IMR-90 (cell line): ENCODE data around the gene BLOC1S2. TPM values are rescaled to one million over a fixed set of nuclear protein-coding genes. Genes with fewer than 3 reads are reported as not detected.

Source experiments
- ATAC-seq: fragments of 200-7000 bp; cut with Tn5 transposase; 2 replicates; pipeline ENCODE4 v1.9.1; 2020; ENCODE audit warnings: low read depth, mild to moderate bottlenecking, moderate library complexity
- BruUV-seq: library from RNA; stranded (reverse); fragments of 400-500 nt; replicated peaks from 2 replicates; lab custom pipeline; 2021; lab: Mats Ljungman, UMichigan
- CTCF ChIA-PET: fragments of 300-600 bp; formaldehyde crosslinking; extraction: SDS; loops from one replicate; lab custom pipeline; 2021; ENCODE audit warnings: antibody characterized with exemption; lab: Yijun Ruan, JAX
- POLR2A ChIA-PET: fragments of 300-600 bp; sonication (Branson Sonifier 250); formaldehyde crosslinking; loops from one replicate; lab custom pipeline; 2022; ENCODE audit warnings: antibody characterized with exemption; ENCODE audit not compliant: unreplicated experiment; lab: Charles Lee
- DNase-seq: peaks from one replicate; pipeline ENCODE4 v3.0.0; 2013
- H2AFZ ChIP-seq: replicated peaks from 2 replicates; pipeline ENCODE3; 2013; ENCODE audit warnings: low read length, mild to moderate bottlenecking; ENCODE audit not compliant: poor library complexity
- H2AK5ac ChIP-seq: 2 replicates; pipeline ENCODE4 v1.6.1; 2013; ENCODE audit warnings: low read depth, low read length, inconsistent platforms
- H2AK9ac ChIP-seq: replicated peaks from 2 replicates; pipeline ENCODE3; 2013; ENCODE audit warnings: mild to moderate bottlenecking, low read depth, low read length, moderate library complexity; ENCODE audit not compliant: poor library complexity
- H2BK120ac ChIP-seq: 2 replicates; pipeline ENCODE4 v1.6.1; 2013; ENCODE audit warnings: low read depth, low read length, inconsistent platforms
- H2BK15ac ChIP-seq: 3 replicates; pipeline ENCODE4 v1.6.1; 2013; ENCODE audit warnings: low read depth, low read length, inconsistent platforms
- H2BK20ac ChIP-seq: 2 replicates; pipeline ENCODE4 v1.6.1; 2013; ENCODE audit warnings: low read depth, mild to moderate bottlenecking, inconsistent platforms, low read length, moderate library complexity
- H2BK5ac ChIP-seq: 2 replicates; pipeline ENCODE4 v1.6.1; 2013; ENCODE audit warnings: mild to moderate bottlenecking, low read depth, low read length, inconsistent platforms; ENCODE audit not compliant: poor library complexity, severe bottlenecking
- H3K14ac ChIP-seq: replicated peaks from 2 replicates; pipeline ENCODE4 v1.6.1; 2013; ENCODE audit warnings: low read depth, low read length, inconsistent platforms
- H3K18ac ChIP-seq: 2 replicates; pipeline ENCODE4 v1.6.1; 2013; ENCODE audit warnings: low read depth, low read length, control low read depth
- H3K23ac ChIP-seq: 2 replicates; pipeline ENCODE4 v1.6.1; 2013; ENCODE audit warnings: low read depth, low read length, inconsistent platforms
- H3K27ac ChIP-seq: 2 replicates; pipeline ENCODE4 v1.5.1; 2013; ENCODE audit warnings: mild to moderate bottlenecking, control low read depth, low read length; ENCODE audit not compliant: insufficient read depth
- H3K27me3 ChIP-seq: 2 replicates; pipeline ENCODE4 v1.6.1; 2013; ENCODE audit warnings: low read length; ENCODE audit not compliant: control insufficient read depth, insufficient read depth
- H3K36me3 ChIP-seq: 2 replicates; pipeline ENCODE4 v1.6.1; 2013; ENCODE audit warnings: low read length, mixed read lengths; ENCODE audit not compliant: control insufficient read depth, insufficient read depth
- H3K4ac ChIP-seq: 2 replicates; pipeline ENCODE4 v1.6.1; 2013; ENCODE audit warnings: low read depth, low read length, inconsistent platforms
- H3K4me1 ChIP-seq: 2 replicates; pipeline ENCODE4 v1.6.1; 2013; ENCODE audit warnings: low read length, mixed read lengths; ENCODE audit not compliant: control insufficient read depth, insufficient read depth
- H3K4me2 ChIP-seq: 2 replicates; pipeline ENCODE4 v1.6.1; 2013; ENCODE audit warnings: low read depth, mild to moderate bottlenecking, control low read depth, low read length, moderate library complexity
- H3K4me3 ChIP-seq: 2 replicates; pipeline ENCODE4 v1.5.1; 2013; ENCODE audit warnings: low read depth, mild to moderate bottlenecking, control low read depth, low read length, moderate library complexity; ENCODE audit not compliant: insufficient read depth
- H3K56ac ChIP-seq: 2 replicates; pipeline ENCODE4 v1.6.1; 2013; ENCODE audit warnings: low read length, inconsistent platforms; ENCODE audit not compliant: insufficient read depth; ENCODE audit errors: extremely low read depth
- H3K79me1 ChIP-seq, 2 experiments: 2 replicates each; pipeline ENCODE4 v1.6.1; 2013; ENCODE audit warnings: low read length in 2 of 2, inconsistent platforms in 1 of 2, low read depth in 1 of 2
- H3K9ac ChIP-seq: 2 replicates; pipeline ENCODE4 v1.6.1; 2013; ENCODE audit warnings: low read depth, low read length, control low read depth
- H3K9me1 ChIP-seq: 2 replicates; pipeline ENCODE4 v1.6.1; 2013; ENCODE audit warnings: low read length, inconsistent platforms; ENCODE audit not compliant: insufficient read depth
- H3K9me3 ChIP-seq: 2 replicates; pipeline ENCODE4 v1.6.1; 2013; ENCODE audit warnings: low read length; ENCODE audit not compliant: control insufficient read depth, insufficient read depth
- H4K20me1 ChIP-seq: 2 replicates; pipeline ENCODE4 v1.6.1; 2013; ENCODE audit warnings: low read length, inconsistent platforms; ENCODE audit not compliant: insufficient read depth
- H4K5ac ChIP-seq: 2 replicates; pipeline ENCODE4 v1.6.1; 2013; ENCODE audit warnings: mild to moderate bottlenecking, low read depth, low read length, control low read depth
- H4K8ac ChIP-seq, 2 experiments: 2 replicates each; pipeline ENCODE4 v1.6.1; 2013; ENCODE audit warnings: low read depth in 2 of 2, low read length in 2 of 2, control low read depth in 1 of 2, inconsistent platforms in 1 of 2
- H4K91ac ChIP-seq: 2 replicates; pipeline ENCODE4 v1.6.1; 2013; ENCODE audit warnings: low read depth, low read length, inconsistent platforms; ENCODE audit not compliant: insufficient read depth
- BHLHE40 ChIP-seq: fragments of 150-350 bp; IDR thresholded peaks from 2 replicates; pipeline ENCODE4 v1.6.1; 2016; ENCODE audit warnings: mild to moderate bottlenecking, low read depth, low read length
- CHD1 ChIP-seq: IDR thresholded peaks from 2 replicates; pipeline ENCODE4 v1.6.1; 2012; ENCODE audit warnings: low read depth, low read length, improper control_type of control experiment
- CTCF ChIP-seq: conservative IDR thresholded peaks from 2 replicates; pipeline ENCODE4 v1.5.1; 2012; ENCODE audit warnings: mild to moderate bottlenecking, low read depth, low read length, improper control_type of control experiment
- FOS ChIP-seq: fragments of 150-350 bp; IDR thresholded peaks from 2 replicates; pipeline ENCODE4 v1.6.1; 2016; ENCODE audit warnings: low read depth, low read length
- MAFK ChIP-seq: IDR thresholded peaks from 2 replicates; pipeline ENCODE4 v1.6.1; 2012; ENCODE audit warnings: low read depth, low read length, improper control_type of control experiment
- MAZ ChIP-seq: IDR thresholded peaks from 2 replicates; pipeline ENCODE4 v1.6.1; 2012; ENCODE audit warnings: low read depth, mild to moderate bottlenecking, low read length, improper control_type of control experiment, moderate library complexity, borderline replicate concordance
- MXI1 ChIP-seq: IDR thresholded peaks from 2 replicates; pipeline ENCODE4 v1.6.1; 2012; ENCODE audit warnings: low read depth, mild to moderate bottlenecking, low read length, moderate library complexity, borderline replicate concordance
- NFE2L2 ChIP-seq: fragments of 150-350 bp; IDR thresholded peaks from 2 replicates; pipeline ENCODE4 v1.6.1; 2016; ENCODE audit warnings: low read depth, mild to moderate bottlenecking, low read length
- POLR2A ChIP-seq: IDR thresholded peaks from 2 replicates; pipeline ENCODE4 v1.6.1; 2012; ENCODE audit warnings: mild to moderate bottlenecking, low read depth, low read length
- RAD21 ChIP-seq: IDR thresholded peaks from 2 replicates; pipeline ENCODE4 v1.6.1; 2012; ENCODE audit warnings: low read length, improper control_type of control experiment
- RCOR1 ChIP-seq: IDR thresholded peaks from 2 replicates; pipeline ENCODE4 v1.6.1; 2012; ENCODE audit warnings: mild to moderate bottlenecking, low read length, improper control_type of control experiment; ENCODE audit not compliant: insufficient replicate concordance
- RFX5 ChIP-seq: IDR thresholded peaks from 2 replicates; pipeline ENCODE4 v1.8.0; 2012; ENCODE audit warnings: low read depth, mild to moderate bottlenecking, low read length, moderate library complexity
- SMC3 ChIP-seq: fragments of 150-350 bp; IDR thresholded peaks from 2 replicates; pipeline ENCODE4 v1.6.1; 2016; ENCODE audit warnings: low read depth, mild to moderate bottlenecking, antibody characterized with exemption, low read length, moderate library complexity
- WGBS, 2 experiments: methylation state at CpG; one replicate each; pipeline versions ENCODE4 v1.1.5 to v1.1.7; 2013; ENCODE audit warnings: missing lambda C conversion rate in 2 of 2; ENCODE audit not compliant: insufficient read length in 1 of 2; ENCODE audit errors: extremely low coverage in 2 of 2; 5-methylcytosine and 5-hydroxymethylcytosine counted together
- dilution Hi-C: fragments of 300-500 bp; cut with HindIII; formaldehyde crosslinking; loops from one replicate; pipeline ENCODE4 v1.14.3; 2018; ENCODE audit warnings: low sequenced_read_pairs; ENCODE audit not compliant: unreplicated experiment
- in situ Hi-C: fragments of 300-500 bp; cut with MboI; formaldehyde crosslinking; loops from 3 replicates; pipeline ENCODE4 v1.14.3; 2019; ENCODE audit warnings: low sequenced_read_pairs, inconsistent platforms, mixed read lengths
- intact Hi-C: fragments of 100-400 bp; cut with micrococcal nuclease; formaldehyde crosslinking; loops from 2 replicates; pipeline ENCODE4 v1.10.0; 2022
- polyA plus RNA-seq, 3 experiments: library from polyadenylated mRNA; depleted of rRNA; stranded (reverse); fragments of >200 nt; gene quantifications; 2 replicates each; pipeline ENCODE4 v1.2.3, GENCODE V29; 2012; ENCODE audit warnings: low replicate concordance in 1 of 3
- total RNA-seq: library from RNA; depleted of rRNA; stranded (reverse); fragments of >200 nt; gene quantifications from 2 replicates; pipeline ENCODE4 v1.2.3, GENCODE V29; 2012
- TF ChIP-seq, protein P1 (sequence below): fragments of 150-350 bp; IDR thresholded peaks from 2 replicates; pipeline ENCODE4 v1.6.1; 2017; ENCODE audit warnings: mild to moderate bottlenecking, antibody characterized with exemption, low read length, low read depth
- TF ChIP-seq, protein P2 (sequence below): fragments of 150-350 bp; IDR thresholded peaks from 2 replicates; pipeline ENCODE4 v1.6.1; 2016; ENCODE audit warnings: low read depth, mild to moderate bottlenecking, low read length, moderate library complexity, borderline replicate concordance

BLOC1S2 gene
- total and polyA plus RNA-seq, 2 of the 4 experiments (the other 2 are of a cell fraction) = 26.0 to 28.9 TPM

- WGBS, 2 experiments = 7% methylated on average over 3 of the region's 5 CpGs; no CpG with 5 or more reads in 1 of the 2 experiments
- H3K36me3 ChIP-seq = no peaks in the 10 kb centered on the region
- no TSS peak for BruUV-seq
- ATAC-seq (no peak), DNase-seq (no peak)
- no peak within 1 kb of the TSS for H2BK15ac ChIP-seq
- H3K79me1 ChIP-seq = no peaks in the 10 kb centered on the region
- no peak within 1 kb of the TSS for H2AFZ ChIP-seq
- dilution Hi-C loops = no loop called here
- no peak within 1 kb of the TSS for H3K14ac ChIP-seq
- H2AK9ac ChIP-seq = no peak within 1 kb of the TSS
- no peak within 1 kb of the TSS for H3K9ac ChIP-seq
- no peak within 1 kb of the TSS for H4K91ac ChIP-seq
- ChIA-PET POLR2A (no interaction called here), CTCF (interaction anchor here (0.7 kb wide), 1 partner anchor 206 kb away, joined by 3 read pairs; the partner anchor contains the start of gene HIF1AN)
- no peak within 1 kb of the TSS for H2BK5ac ChIP-seq
- TF ChIP-seq FOS (no peak), SMC3 (no peak), MAZ (no peak), RCOR1 (no peak), NFE2L2 (no peak), CHD1 (no peak), RFX5 (no peak), POLR2A (no peak), CTCF (no peak), MAFK (no peak), MXI1 (no peak), RAD21 (no peak), BHLHE40 (no peak)
- TF ChIP-seq, protein P1, sequence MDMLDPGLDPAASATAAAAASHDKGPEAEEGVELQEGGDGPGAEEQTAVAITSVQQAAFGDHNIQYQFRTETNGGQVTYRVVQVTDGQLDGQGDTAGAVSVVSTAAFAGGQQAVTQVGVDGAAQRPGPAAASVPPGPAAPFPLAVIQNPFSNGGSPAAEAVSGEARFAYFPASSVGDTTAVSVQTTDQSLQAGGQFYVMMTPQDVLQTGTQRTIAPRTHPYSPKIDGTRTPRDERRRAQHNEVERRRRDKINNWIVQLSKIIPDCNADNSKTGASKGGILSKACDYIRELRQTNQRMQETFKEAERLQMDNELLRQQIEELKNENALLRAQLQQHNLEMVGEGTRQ = no peak
- TF ChIP-seq, protein P2, sequence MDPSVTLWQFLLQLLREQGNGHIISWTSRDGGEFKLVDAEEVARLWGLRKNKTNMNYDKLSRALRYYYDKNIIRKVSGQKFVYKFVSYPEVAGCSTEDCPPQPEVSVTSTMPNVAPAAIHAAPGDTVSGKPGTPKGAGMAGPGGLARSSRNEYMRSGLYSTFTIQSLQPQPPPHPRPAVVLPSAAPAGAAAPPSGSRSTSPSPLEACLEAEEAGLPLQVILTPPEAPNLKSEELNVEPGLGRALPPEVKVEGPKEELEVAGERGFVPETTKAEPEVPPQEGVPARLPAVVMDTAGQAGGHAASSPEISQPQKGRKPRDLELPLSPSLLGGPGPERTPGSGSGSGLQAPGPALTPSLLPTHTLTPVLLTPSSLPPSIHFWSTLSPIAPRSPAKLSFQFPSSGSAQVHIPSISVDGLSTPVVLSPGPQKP = no peak
- no peak within 1 kb of the TSS for H4K8ac ChIP-seq
- no peaks in the 10 kb centered on the region; the same call in 1 of the 2 replicates for H3K9me3 ChIP-seq
- no peak within 1 kb of the TSS for H3K23ac ChIP-seq
- H4K20me1 ChIP-seq = no peaks in the 10 kb centered on the region
- no peak within 1 kb of the TSS for H2BK120ac ChIP-seq
- H3K4me1 ChIP-seq = no peaks in the 10 kb centered on the region
- intact Hi-C loops = no loop called here
- no peaks in the 10 kb centered on the region for H3K9me1 ChIP-seq
- H3K27ac ChIP-seq = no peak within 1 kb of the TSS
- in situ Hi-C loops = loop anchor here (25.0 kb wide), 1 partner anchor 557 kb away; no protein-coding TSS in a partner anchor
- H3K27me3 ChIP-seq = peaks cover 56% of the 10 kb centered on the region
- H3K4ac ChIP-seq = no peak within 1 kb of the TSS
- no peak within 1 kb of the TSS for H3K4me2 ChIP-seq
- no peak within 1 kb of the TSS for H2AK5ac ChIP-seq
- no peak within 1 kb of the TSS for H4K5ac ChIP-seq
- H3K56ac ChIP-seq = no peak within 1 kb of the TSS
- no peak within 1 kb of the TSS for H3K4me3 ChIP-seq
- no peak within 1 kb of the TSS for H3K18ac ChIP-seq
- H2BK20ac ChIP-seq = no peak within 1 kb of the TSS
These were observed 43.6 kb upstream of the BLOC1S2 start, which contains the start of gene PKD2L1 for GRCh38 chr10:100330079-100330478. PKD2L1 (minus strand) TSS chr10:100330228; CDS start chr10:100330103, 125 bp downstream.
